ENCODE measurements around the gene AK2.

- TF ChIP-seq CTCF (IDR thresholded peaks at IDR 0.05) (no peak), POLR2A (IDR thresholded peaks at IDR 0.05) (no peak)
Measured at GRCh38 chr1:33004613-33005012, 32.1 kb downstream of the AK2 start.

All from adrenal gland (tissue), 5 donors.